HUES6 (cell line): ENCODE data around the gene RALGPS1.

Source experiments
- H3K27ac ChIP-seq: 2 replicates; pipeline ENCODE4 v1.7.0; 2013; ENCODE audit warnings: low read depth, mild to moderate bottlenecking, low read length, inconsistent platforms
- H3K27me3 ChIP-seq: 2 replicates; pipeline ENCODE4 v1.6.1; 2013; ENCODE audit warnings: low read length; ENCODE audit not compliant: control insufficient read depth, insufficient read depth
- H3K36me3 ChIP-seq: 2 replicates; pipeline ENCODE4 v1.6.1; 2013; ENCODE audit warnings: low read length; ENCODE audit not compliant: control insufficient read depth, insufficient read depth
- H3K4me1 ChIP-seq: 2 replicates; pipeline ENCODE4 v1.6.1; 2013; ENCODE audit warnings: low read length; ENCODE audit not compliant: control insufficient read depth, insufficient read depth
- H3K4me3 ChIP-seq: 2 replicates; pipeline ENCODE4 v1.5.1; 2013; ENCODE audit warnings: low read depth, low read length
- H3K9ac ChIP-seq: one replicate; pipeline ENCODE4 v1.6.1; 2013; ENCODE audit warnings: mild to moderate bottlenecking, low read length
- H3K9me3 ChIP-seq: 2 replicates; pipeline ENCODE4 v1.6.1; 2013; ENCODE audit warnings: low read depth, low read length; ENCODE audit not compliant: control insufficient read depth, insufficient read depth

RALGPS1 gene

DNA sequence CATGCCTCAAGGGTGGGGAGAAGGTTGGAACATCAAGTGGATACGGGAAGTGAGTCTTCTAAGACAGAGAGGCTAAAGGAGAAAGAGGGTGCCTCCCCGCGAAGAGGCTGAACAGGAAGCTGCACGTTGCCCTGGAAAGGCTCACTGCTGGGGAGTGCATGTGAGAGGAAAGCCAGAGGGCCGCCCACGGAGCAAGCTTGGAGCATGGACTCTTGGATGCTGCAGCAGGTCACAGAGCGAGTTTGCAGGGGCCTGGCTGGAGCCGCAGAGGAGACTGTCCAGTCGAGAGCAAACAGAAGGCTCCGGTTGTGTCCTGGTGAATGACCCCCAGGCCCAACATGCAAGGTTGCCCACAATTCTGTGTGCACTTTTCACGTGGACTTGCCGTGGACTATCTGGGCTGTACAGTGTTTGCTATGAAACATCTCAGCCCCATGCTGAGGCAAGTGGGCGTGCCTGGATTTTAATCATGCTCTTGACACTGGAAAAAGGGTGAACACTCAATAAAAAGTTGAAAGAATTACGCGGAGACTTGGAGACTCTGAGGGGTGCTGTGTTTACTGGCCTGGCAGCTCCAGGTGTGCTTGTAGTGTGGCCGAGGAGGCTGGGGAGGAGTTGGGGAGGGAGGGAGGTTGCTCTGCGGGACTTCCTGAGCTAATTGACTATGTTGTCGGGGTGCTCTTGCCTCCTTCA, 295.5 kb downstream of the RALGPS1 start:
- H3K4me1 ChIP-seq, result peaks cover 19% of the 10 kb centered on the region
- H3K4me3 ChIP-seq, result no peak overlapping the region
- no peak overlapping the region for H3K9ac ChIP-seq
- H3K9me3 ChIP-seq, result no peaks in the 10 kb centered on the region
- no peaks in the 10 kb centered on the region for H3K27me3 ChIP-seq
- H3K27ac ChIP-seq, result no peak overlapping the region
- H3K36me3 ChIP-seq, result no peaks in the 10 kb centered on the region

DNA sequence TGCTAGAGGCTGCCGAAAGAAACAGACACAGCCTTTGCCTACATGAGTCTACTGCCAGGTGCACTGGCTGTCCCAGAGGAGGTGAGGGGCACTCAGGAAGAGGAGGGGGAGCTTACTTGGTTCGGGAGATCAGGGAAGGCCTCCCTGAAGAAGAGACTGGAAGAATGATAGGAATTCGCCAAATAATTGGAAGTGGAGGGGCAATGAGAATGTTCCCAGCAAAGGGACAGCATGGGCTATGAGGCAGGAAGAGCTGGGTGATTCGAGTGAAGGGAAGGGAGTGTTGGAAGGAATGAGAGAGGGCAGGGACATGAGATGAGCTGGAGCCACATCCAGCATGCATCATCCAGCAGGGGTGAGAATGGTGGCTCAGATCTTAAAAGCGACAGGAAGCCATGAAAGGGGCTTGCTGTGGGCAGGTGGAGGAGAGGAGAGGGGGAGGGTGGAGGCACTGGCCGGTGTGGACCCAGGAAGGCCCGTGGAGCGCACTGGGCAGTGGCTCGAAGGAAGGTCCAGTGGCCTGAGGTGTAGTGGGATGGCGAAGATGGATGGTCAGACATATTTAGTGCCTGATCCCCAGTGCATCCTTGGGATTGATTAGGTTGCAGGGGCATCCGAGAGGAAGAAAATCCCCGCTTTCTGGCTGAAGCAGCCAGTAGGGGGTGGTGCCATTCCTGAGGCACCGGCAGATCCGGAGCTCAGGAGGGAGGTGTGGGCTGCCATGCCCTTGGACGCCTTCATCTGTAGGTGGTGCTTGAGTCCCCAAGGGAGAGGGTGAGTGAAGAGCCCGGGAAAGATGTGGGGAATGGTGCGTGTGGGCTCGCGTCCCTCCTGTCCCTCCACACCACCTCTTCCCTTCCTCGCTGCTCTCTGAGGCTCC, 296.5 kb downstream of the RALGPS1 start:
- peaks cover 19% of the 10 kb centered on the region for H3K4me1 ChIP-seq
- no peak overlapping the region for H3K9ac ChIP-seq
- no peaks in the 10 kb centered on the region for H3K36me3 ChIP-seq
- H3K9me3 ChIP-seq, result no peaks in the 10 kb centered on the region
- no peak overlapping the region for H3K27ac ChIP-seq
- H3K27me3 ChIP-seq, result no peaks in the 10 kb centered on the region
- no peak overlapping the region for H3K4me3 ChIP-seq

DNA sequence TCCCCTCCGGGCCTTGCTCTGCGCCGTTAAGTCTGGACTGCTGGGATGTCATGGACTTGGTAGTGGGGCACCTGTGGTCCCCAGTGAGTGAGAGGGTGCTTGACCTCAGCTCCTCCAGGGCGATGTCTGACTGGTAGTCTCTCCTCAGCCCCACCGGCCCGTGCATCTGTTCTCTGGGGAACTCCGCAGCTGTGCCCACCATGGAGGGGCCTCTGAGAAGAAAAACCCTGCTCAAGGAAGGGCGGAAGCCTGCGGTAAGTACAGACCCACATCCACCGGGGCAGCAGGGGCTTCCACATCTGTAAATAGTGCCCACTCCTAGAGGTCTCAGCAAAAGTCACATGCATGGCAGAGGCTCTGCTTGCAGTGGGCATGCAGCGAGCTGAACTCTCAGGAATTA, 297.4 kb downstream of the RALGPS1 start:
- Histone ChIP-seq H3K4me1 (peaks cover 19% of the 10 kb centered on the region), H3K27ac (no peak overlapping the region), H3K9ac (no peak overlapping the region)

DNA sequence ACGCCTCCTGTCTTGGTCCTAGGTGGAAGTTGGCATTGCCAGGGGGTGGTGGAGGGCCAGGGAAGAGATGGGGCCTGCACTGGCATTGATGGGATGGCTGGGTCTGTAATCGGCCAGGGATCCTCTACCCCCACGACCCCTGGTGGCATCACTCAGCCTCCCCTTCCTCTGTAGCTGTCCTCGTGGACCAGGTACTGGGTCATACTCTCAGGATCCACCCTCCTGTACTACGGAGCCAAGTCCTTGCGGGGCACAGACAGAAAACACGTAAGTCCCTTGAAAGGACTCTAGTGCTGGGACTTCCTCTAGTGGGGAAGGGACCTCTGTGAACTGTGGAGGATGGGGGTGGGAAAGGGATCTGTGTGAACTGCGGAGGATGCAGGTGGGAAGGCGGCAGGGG, 297.9 kb downstream of the RALGPS1 start:
- no peak overlapping the region for H3K4me3 ChIP-seq
- no peaks in the 10 kb centered on the region for H3K9me3 ChIP-seq
- no peaks in the 10 kb centered on the region for H3K36me3 ChIP-seq
- no peaks in the 10 kb centered on the region for H3K27me3 ChIP-seq
- H3K27ac ChIP-seq, result no peak overlapping the region
- no peak overlapping the region for H3K9ac ChIP-seq
- H3K4me1 ChIP-seq, result peaks cover 19% of the 10 kb centered on the region

More for the DNA sequence above, 297.4 kb downstream of the RALGPS1 start:
- Histone ChIP-seq H3K9me3 (no peaks in the 10 kb centered on the region), H3K36me3 (no peaks in the 10 kb centered on the region), H3K27me3 (no peaks in the 10 kb centered on the region), H3K4me3 (no peak overlapping the region)

DNA sequence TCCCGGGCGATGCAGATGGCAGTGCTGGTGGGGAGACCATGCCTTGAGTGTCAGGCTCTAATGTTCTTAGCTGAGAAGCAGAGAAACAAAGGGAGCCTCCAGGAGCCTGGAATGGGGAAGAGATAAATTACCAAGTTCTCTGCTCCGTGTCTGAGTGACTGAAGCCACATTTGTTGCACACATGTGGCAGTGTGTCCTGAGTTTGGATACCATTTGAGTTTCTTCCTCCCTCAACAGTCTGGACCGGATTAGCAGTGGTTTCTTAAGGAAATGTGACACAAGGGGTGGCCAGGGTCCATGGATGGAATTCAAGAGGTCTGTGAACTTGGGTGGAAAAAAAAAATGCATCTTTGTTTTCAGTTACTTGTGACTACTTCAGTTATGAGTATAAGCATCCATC, 299.3 kb downstream of the RALGPS1 start:
- no peaks in the 10 kb centered on the region for H3K27me3 ChIP-seq
- H3K4me1 ChIP-seq, result peaks cover 19% of the 10 kb centered on the region
- no peak overlapping the region for H3K4me3 ChIP-seq
- no peak overlapping the region for H3K27ac ChIP-seq
- no peaks in the 10 kb centered on the region for H3K9me3 ChIP-seq
- H3K36me3 ChIP-seq, result no peaks in the 10 kb centered on the region
- H3K9ac ChIP-seq, result no peak overlapping the region

DNA sequence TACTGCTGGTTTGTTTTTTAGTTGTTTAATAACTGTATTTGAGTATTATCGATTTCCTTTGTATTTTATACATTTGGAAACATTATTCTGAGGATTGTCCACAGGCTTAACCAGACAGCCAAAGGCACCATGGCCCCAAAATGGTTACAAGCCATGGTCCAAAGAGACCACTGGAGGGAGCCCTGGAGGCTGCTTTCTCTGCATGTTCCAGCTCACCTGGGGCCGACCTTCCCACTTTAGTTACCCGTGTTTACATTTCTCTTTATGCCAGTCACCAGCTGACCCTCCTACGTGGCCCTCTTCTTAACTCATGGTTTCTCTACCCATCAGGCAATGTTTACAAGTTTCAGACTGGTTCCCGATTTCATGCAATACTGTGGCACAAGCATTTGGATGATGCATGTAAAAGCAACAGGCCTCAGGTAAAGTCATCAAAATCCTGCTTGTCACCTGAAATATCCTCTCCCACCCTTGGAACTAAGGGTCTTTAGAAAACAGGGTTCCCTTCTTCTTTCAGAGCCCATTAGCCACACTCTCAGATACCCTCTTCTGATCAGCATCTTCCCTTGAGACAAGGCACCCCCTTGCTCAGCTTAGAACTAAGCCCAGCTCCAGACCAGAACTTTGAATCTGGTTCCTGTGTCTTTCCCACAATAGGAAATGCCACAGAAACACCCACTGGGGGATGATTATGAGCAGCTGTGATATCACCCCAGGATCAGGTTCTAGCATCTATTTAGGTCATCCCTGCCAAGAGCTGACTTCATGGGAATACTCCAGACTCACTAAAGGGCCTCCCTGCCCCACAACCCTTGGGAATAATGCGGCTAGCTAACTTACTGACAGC, 300.1 kb downstream of the RALGPS1 start:
- Histone ChIP-seq H3K4me1 (peaks cover 19% of the 10 kb centered on the region), H3K36me3 (no peaks in the 10 kb centered on the region), H3K9ac (no peak overlapping the region), H3K27ac (no peak overlapping the region), H3K27me3 (no peaks in the 10 kb centered on the region), H3K9me3 (no peaks in the 10 kb centered on the region), H3K4me3 (no peak overlapping the region)

DNA sequence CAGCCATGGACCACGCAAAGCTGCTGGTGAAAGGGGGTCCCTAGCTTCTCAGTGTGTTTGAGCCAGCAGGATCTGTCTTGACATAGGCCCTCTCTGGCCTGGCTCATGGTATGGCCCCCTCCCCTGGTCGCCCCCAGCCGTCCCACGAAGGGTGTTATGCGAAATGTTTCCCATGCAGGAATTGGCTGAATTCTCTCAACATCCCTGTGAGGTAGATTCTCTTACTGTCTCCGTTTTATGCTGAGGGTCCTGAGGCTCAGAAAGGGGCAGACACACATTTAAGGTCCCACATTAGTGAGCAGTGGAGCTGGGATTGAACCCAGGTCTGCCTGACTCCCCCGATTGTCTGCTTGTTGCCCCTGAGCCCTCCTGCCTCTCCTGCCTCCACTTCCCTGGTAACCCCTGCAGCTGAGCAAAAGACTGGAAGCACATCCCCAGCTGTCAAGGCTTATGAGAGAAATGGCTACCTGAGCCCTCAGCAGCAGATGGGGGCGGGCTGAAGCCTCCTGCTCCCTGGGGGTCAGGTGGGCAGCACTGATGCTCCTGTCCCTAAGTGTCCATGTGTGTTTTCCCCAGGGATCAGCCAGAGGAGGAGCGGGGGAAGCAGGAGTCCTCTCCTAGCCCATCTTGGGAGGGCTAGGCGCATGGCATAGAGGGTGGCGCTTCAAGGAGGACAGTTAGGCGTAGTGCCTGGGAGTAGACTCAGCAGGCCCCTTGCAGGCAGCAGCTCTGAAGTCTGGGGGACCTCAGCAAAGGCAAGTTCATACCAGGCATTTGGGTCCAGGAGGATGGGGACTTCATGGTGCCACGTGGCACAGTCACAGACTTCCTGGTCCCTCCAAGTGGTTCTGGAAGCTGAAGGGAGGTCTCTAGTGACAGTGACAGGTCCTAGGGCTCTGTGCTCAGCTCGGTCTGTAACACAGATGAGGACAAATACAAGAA, 301.0 kb downstream of the RALGPS1 start:
- Histone ChIP-seq H3K27ac (no peak overlapping the region), H3K36me3 (no peaks in the 10 kb centered on the region), H3K27me3 (no peaks in the 10 kb centered on the region), H3K4me3 (no peak overlapping the region), H3K9me3 (no peaks in the 10 kb centered on the region), H3K4me1 (peaks cover 14% of the 10 kb centered on the region), H3K9ac (no peak overlapping the region)

DNA sequence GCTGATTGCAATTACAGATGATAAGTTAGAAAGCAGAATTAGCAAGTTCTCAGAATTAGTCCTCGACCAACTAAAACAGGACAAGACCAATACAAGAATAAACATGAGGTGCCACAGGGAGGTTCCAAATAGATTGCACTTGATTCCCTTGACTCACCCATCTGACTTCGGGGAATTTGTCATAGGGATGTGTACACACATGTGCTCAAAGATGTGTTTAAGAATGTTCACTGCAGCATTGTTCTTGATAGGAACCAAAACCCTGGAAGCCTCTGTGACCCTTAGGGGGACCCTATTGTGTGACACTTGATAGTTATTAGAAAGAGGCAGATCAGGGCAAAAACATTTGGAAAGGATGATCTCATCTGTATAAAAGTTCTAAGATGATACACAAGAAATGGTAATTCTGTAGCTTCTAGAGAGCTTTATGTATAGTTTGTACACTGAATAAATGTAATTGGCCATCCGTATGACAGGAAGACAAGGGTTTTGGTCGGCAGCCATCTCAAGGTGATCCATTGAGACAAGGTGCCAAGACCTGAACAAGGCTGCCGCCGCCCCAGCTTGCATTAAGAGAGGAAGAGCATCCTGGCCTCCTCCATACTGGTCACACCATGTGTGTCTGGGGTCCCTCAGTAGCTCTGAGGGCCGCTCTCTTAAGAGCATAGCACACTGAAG, 301.8 kb downstream of the RALGPS1 start:
- Histone ChIP-seq H3K36me3 (no peaks in the 10 kb centered on the region), H3K9me3 (no peaks in the 10 kb centered on the region), H3K4me3 (no peak overlapping the region), H3K4me1 (peaks cover 6% of the 10 kb centered on the region), H3K9ac (no peak overlapping the region), H3K27ac (no peak overlapping the region), H3K27me3 (no peaks in the 10 kb centered on the region; the same call in 1 of the 2 replicates)

DNA sequence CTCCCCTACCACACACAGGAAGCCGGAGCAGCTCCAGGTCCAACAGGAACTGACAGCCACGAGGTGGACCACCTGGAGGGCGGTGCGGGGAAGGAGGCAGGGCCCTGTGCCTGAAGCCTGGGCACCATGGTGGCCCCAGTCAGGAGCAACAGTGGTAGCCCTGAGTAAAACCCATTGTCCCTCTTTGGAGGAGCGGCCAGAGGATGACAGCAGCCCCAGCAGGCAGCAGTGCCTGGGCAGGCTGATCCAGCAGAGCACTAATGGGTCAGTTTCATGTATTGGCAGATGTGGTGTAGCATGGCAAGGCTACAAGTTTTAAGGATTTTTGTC, 302.3 kb downstream of the RALGPS1 start:
- no peak overlapping the region for H3K27ac ChIP-seq
- H3K4me3 ChIP-seq, result no peak overlapping the region
- no peaks in the 10 kb centered on the region for H3K9me3 ChIP-seq
- H3K9ac ChIP-seq, result no peak overlapping the region
- peaks cover 3% of the 10 kb centered on the region; the same call in 1 of the 2 replicates for H3K4me1 ChIP-seq
- no peaks in the 10 kb centered on the region; the same call in 1 of the 2 replicates for H3K27me3 ChIP-seq
- H3K36me3 ChIP-seq, result no peaks in the 10 kb centered on the region

DNA sequence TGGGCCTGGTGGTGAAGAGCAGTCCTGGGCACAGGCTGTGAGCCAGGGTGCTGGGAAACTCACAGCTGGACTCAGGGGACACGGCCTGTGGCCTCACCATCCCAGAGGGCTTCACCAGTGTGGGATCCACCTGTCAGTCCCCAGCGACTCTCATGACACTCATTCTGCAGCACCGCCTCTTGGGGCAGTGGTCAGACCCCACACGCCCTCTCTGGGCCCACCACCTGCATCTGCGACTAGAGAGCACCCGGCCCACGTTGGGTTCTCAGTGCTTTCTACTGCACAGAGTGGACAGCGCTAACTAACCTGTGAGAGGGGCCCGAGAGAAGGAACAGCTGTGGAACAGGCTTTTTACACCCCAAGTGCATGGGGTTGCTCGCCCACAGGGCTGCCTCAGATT, 304.2 kb downstream of the RALGPS1 start:
- H3K27ac ChIP-seq, result no peak overlapping the region
- H3K4me3 ChIP-seq, result no peak overlapping the region
- H3K9ac ChIP-seq, result no peak overlapping the region
- peaks cover 19% of the 10 kb centered on the region for H3K27me3 ChIP-seq
- no peaks in the 10 kb centered on the region for H3K9me3 ChIP-seq
- no peaks in the 10 kb centered on the region for H3K36me3 ChIP-seq
- H3K4me1 ChIP-seq, result peaks cover 5% of the 10 kb centered on the region; the same call in 1 of the 2 replicates
